ENCODE results near the gene SERPINH1. TPM values are rescaled to one million over a fixed set of nuclear protein-coding genes. Genes with fewer than 3 reads are reported as not detected.

Gene SERPINH1
- 582 and 833 TPM in 2 replicates for total RNA-seq

DNA sequence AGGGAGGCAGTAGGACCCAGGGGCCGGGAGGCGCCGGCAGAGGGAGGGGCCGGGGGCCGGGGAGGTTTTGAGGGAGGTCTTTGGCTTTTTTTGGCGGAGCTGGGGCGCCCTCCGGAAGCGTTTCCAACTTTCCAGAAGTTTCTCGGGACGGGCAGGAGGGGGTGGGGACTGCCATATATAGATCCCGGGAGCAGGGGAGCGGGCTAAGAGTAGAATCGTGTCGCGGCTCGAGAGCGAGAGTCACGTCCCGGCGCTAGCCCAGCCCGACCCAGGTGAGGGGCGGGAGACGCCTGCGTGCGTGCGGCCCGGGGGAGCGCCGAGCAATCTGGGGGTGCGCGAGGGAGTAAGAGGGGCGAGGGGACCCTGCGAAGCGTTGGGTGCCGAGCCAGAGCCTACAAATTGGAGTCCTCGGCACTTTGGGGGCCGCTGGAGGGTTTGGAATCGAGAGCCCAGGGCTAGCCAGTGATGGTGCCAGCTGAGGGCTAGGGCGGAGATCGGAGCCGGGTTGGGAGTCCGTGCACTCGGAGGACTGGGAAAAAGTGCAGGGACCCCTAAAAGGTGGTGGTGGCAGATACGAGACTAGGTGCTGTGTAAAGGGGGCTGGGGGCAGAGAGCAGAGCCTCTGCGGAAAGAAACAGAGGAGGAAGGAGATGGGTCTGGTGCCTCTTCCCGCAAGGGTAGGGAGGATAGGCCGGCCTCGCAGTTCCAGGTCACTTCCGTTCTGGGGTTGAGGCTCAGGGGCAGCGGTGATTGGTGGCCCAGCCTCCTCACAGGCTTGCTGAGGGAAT is at the start of gene SERPINH1:
Gene SERPINH1, plus strand, starts transcription at position 206 of the 788 bp plus-strand sequence. CDS start 4,097 bp downstream, outside the sequence.

DNA sequence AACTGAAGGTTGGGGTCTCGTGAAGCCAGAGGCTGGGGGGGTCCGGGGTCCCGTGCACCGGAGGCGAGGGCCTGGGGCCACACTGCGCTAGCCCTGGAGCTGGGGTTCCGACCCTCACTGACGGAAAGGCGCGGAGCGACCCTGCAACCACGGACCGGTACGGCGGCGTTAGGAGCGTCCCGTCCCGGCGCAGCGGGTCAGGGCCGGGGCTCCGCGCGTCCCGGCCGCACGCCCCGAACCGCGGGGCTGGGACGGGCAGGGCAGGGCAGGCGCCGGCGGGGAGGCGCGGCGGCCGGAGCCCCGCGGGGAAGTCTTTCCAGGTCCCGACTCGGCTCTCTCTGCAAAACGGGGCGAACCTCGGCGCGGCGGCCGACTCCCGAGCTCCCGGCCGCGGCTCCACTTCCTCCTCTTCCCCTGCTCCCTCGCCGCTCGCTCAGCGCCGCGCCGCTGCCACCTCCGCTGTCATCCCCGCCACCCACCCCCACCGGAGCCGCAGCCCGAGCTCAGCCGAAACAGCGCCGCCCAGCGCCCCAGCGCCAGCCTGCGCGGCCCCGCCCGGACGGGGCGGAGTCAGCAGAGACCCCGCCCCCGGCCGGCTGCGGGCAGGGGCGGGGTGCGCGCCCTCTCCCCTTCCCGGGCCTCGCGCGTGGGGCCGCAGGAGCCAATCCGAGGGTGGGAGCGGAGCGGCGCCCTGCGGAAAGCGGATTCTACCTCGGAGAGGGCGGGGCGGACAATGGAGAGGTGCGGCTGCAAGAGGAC is 36.4 kb upstream of the SERPINH1 start, which contains the start of gene GDPD5:
Gene GDPD5, minus strand, starts transcription at position 509 of the 759 bp plus-strand sequence. CDS start 48,206 bp downstream, outside the sequence.

Other genes with a start within 250 kb of the SERPINH1 start
- gene ARRB1, start 210.6 kb upstream of the SERPINH1 start, total RNA-seq = 4.2 and 6.0 TPM in 2 replicates
- 1,691 and 1,856 TPM in 2 replicates for gene RPS3, start 162.7 kb upstream of the SERPINH1 start, total RNA-seq
- 1.8 and 4.6 TPM in 2 replicates for gene KLHL35, start 129.1 kb upstream of the SERPINH1 start, total RNA-seq
- gene GDPD5, start 36.3 kb upstream of the SERPINH1 start, total RNA-seq = 11.2 and 12.7 TPM in 2 replicates
- gene MAP6, start 106.8 kb downstream of the SERPINH1 start, total RNA-seq = 0.65 and 0.89 TPM in 2 replicates
- gene MOGAT2, start 155.6 kb downstream of the SERPINH1 start, total RNA-seq = not detected in 2 replicates
- 0.65 and 1.0 TPM in 2 replicates for gene DGAT2, start 206.5 kb downstream of the SERPINH1 start, total RNA-seq